ENCODE data around the gene SLC1A2. TPM values are rescaled to one million over a fixed set of nuclear protein-coding genes. Genes with fewer than 3 reads are reported as not detected.

SLC1A2 gene
- total RNA-seq, 2 experiments from 2014 or later = not detected

- peaks cover 34% of the 10 kb centered on the region for H3K36me3 Mint-ChIP-seq (ENCODE audit: low read depth)
- ATAC-seq (peak; percentile 21), DNase-seq (no peak)
- H3K27me3 Mint-ChIP-seq = no peaks in the 10 kb centered on the region
- H3K4me1 Mint-ChIP-seq (ENCODE audit: low read depth) = peaks cover 67% of the 10 kb centered on the region
- ChIA-PET POLR2A (interaction anchor here (0.9 to 1.7 kb wide), 2 partner anchors 11 to 109 kb away, joined by 3 read pairs; no protein-coding TSS in a partner anchor), CTCF (interaction anchor here (0.9 to 6.1 kb wide), 9 partner anchors 11 to 309 kb away, joined by 3 to 35 read pairs (median 5); no protein-coding TSS in a partner anchor)
- H3K9me3 Mint-ChIP-seq = peaks cover 15% of the 10 kb centered on the region
- peak overlapping the region; percentile 53 for H3K27ac Mint-ChIP-seq
- H3K4me3 Mint-ChIP-seq = no peak overlapping the region
- TF ChIP-seq, protein P1, sequence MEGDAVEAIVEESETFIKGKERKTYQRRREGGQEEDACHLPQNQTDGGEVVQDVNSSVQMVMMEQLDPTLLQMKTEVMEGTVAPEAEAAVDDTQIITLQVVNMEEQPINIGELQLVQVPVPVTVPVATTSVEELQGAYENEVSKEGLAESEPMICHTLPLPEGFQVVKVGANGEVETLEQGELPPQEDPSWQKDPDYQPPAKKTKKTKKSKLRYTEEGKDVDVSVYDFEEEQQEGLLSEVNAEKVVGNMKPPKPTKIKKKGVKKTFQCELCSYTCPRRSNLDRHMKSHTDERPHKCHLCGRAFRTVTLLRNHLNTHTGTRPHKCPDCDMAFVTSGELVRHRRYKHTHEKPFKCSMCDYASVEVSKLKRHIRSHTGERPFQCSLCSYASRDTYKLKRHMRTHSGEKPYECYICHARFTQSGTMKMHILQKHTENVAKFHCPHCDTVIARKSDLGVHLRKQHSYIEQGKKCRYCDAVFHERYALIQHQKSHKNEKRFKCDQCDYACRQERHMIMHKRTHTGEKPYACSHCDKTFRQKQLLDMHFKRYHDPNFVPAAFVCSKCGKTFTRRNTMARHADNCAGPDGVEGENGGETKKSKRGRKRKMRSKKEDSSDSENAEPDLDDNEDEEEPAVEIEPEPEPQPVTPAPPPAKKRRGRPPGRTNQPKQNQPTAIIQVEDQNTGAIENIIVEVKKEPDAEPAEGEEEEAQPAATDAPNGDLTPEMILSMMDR (IDR thresholded peaks at IDR 0.05) = no peak
- intact Hi-C loops (cut with micrococcal nuclease) = loop anchor here (5.0 kb wide), 2 partner anchors 58 to 93 kb away; no protein-coding TSS in a partner anchor
Observed at GRCh38 chr11:35235498-35235897, 183.9 kb downstream of the SLC1A2 start.

DNA sequence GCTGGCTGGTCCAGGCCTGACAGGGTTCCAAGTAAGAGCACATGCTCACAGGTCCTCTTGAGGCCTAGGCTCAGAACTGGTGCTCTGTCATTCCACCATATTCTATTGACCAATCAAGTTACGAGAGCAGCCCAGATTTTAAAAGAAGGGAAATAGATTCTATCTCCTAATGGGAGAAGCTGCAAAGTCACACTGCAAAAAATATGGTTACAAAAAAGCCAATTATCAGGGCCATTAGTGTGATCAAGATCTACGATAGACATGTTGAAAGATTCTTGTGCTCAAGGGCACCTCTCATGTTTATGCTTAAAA is 184.2 kb downstream of the SLC1A2 start:
- ChIA-PET CTCF (interaction anchor here (1.2 to 6.1 kb wide), 5 partner anchors 11 to 247 kb away, joined by 4 to 35 read pairs (median 6); no protein-coding TSS in a partner anchor), POLR2A (interaction anchor here (0.9 to 1.7 kb wide), 2 partner anchors 11 to 110 kb away, joined by 3 read pairs; no protein-coding TSS in a partner anchor)
- intact Hi-C loops (cut with micrococcal nuclease) = loop anchor here (5.0 kb wide), 2 partner anchors 58 to 93 kb away; no protein-coding TSS in a partner anchor
- Mint-ChIP-seq H3K9me3 (peaks cover 15% of the 10 kb centered on the region), H3K27me3 (no peaks in the 10 kb centered on the region), H3K36me3 (ENCODE audit: low read depth) (peaks cover 38% of the 10 kb centered on the region), H3K27ac (no peak overlapping the region), H3K4me1 (ENCODE audit: low read depth) (peaks cover 68% of the 10 kb centered on the region), H3K4me3 (no peak overlapping the region)
- ATAC-seq (no peak), DNase-seq (no peak)
- TF ChIP-seq, protein P1 (IDR thresholded peaks at IDR 0.05) = no peak

- no peak for ATAC-seq
- TF ChIP-seq, protein P1 (IDR thresholded peaks at IDR 0.05) = no peak
- POLR2A ChIA-PET = interaction anchor here (0.7 kb wide), 1 partner anchor 10 kb away, joined by 4 read pairs; no protein-coding TSS in a partner anchor
- peaks cover 63% of the 10 kb centered on the region for H3K4me1 Mint-ChIP-seq (ENCODE audit: low read depth)
- CTCF ChIA-PET = interaction anchor here (1.4 to 6.1 kb wide), 4 partner anchors 12 to 247 kb away, joined by 4 to 35 read pairs (median 8); no protein-coding TSS in a partner anchor
- intact Hi-C loops (cut with micrococcal nuclease) = loop anchor here (5.0 kb wide), 3 partner anchors 57 to 237 kb away; no protein-coding TSS in a partner anchor
- H3K36me3 Mint-ChIP-seq (ENCODE audit: low read depth) = peaks cover 43% of the 10 kb centered on the region
- H3K27me3 Mint-ChIP-seq = no peaks in the 10 kb centered on the region
- H3K9me3 Mint-ChIP-seq = peaks cover 15% of the 10 kb centered on the region
- no peak for DNase-seq
- H3K27ac Mint-ChIP-seq = no peak overlapping the region
- no peak overlapping the region for H3K4me3 Mint-ChIP-seq
Observed at GRCh38 chr11:35234460-35235156, 184.8 kb downstream of the SLC1A2 start.

GRCh38 chr11:35233518-35233917 is 185.8 kb downstream of the SLC1A2 start:
- no peak for ATAC-seq
- Mint-ChIP-seq H3K36me3 (ENCODE audit: low read depth) (peaks cover 54% of the 10 kb centered on the region), H3K27me3 (no peaks in the 10 kb centered on the region), H3K27ac (peak overlapping the region; percentile 14), H3K4me3 (no peak overlapping the region), H3K9me3 (peaks cover 15% of the 10 kb centered on the region), H3K4me1 (ENCODE audit: low read depth) (peaks cover 58% of the 10 kb centered on the region)
- intact Hi-C loops (cut with micrococcal nuclease) = loop anchor here (5.0 kb wide), 1 partner anchor 236 kb away; no protein-coding TSS in a partner anchor
- ChIA-PET POLR2A (no interaction called here), CTCF (interaction anchor here (1.7 to 6.1 kb wide), 3 partner anchors 9 to 72 kb away, joined by 4 to 35 read pairs (median 11); no protein-coding TSS in a partner anchor)
- no peak for DNase-seq
- TF ChIP-seq, protein P1 (IDR thresholded peaks at IDR 0.05) = no peak
